Cardiac septum (tissue), 1 donor: ENCODE results near the gene COLGALT1. TPM values are rescaled to one million over a fixed set of nuclear protein-coding genes. Genes with fewer than 3 reads are reported as not detected.
"Not testable (repeated sequence)": the region's sequence is repeated elsewhere in the genome, so short reads cannot be mapped to it uniquely, and the experiment has no call there.

Experiments
- DNase-seq: peaks from one replicate; pipeline ENCODE4 v3.0.0-alpha.2; 2020; ENCODE audit warnings: low spot score
- intact Hi-C: fragments of 100-400 bp; cut with DNase I; formaldehyde crosslinking; loops from one replicate; pipeline ENCODE4 v1.14.0; 2022
- long read RNA-seq: library from polyadenylated mRNA; unstranded; transcript quantifications from one replicate; pipeline ENCODE4 v2.0.0, GENCODE V29; 2021
- total RNA-seq: library from RNA; stranded (reverse); fragmentation: NEBNext Ultra II Directional; extraction: Animal tissue kit (Norgen Biotek cat#: 25700); gene quantifications from one replicate; pipeline ENCODE4 v1.2.1, GENCODE V29; 2021
- donor health status: DM: no; HTN: no; CAD: no.

COLGALT1 gene
- total RNA-seq = 41.1 TPM
- long read RNA-seq, transcript COLGALT1-202 (2 exons, 2,941 nt) = minor isoform, 11 of 50 reads
- long read RNA-seq, transcript COLGALT1-201 (12 exons, 3,704 nt) = major isoform, 21 of 50 reads
- long read RNA-seq, partial matches to known transcripts = 7 of 50 reads
- long read RNA-seq, other reads (novel, unspliced or antisense) = 11 of 50 reads

DNA sequence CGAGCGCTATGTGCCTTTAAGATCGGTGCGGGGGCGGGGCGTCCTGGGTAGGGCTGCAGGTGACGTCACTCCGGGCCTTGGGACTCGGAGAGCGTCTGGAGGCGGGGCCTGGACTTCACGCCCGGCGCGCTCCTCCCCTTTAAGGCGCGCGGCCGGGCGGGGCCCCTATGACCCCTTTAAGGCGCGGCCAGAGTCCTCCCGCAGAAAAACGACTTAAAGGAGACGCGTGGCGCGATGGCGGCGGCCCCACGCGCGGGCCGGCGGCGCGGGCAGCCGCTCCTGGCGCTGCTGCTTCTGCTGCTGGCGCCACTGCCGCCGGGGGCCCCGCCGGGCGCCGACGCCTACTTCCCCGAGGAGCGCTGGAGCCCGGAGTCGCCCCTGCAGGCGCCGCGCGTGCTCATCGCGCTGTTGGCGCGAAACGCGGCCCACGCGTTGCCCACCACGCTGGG lies at the start of gene COLGALT1:
Gene COLGALT1, plus strand, starts transcription at position 170 of the 449 bp plus-strand sequence. Its CDS starts 65 bp downstream, at position 235.
- intact Hi-C loops = loop anchor here (2.0 kb wide), 1 partner anchor 43 kb away; no protein-coding TSS in a partner anchor
- DNase-seq = peak; percentile 99

DNA sequence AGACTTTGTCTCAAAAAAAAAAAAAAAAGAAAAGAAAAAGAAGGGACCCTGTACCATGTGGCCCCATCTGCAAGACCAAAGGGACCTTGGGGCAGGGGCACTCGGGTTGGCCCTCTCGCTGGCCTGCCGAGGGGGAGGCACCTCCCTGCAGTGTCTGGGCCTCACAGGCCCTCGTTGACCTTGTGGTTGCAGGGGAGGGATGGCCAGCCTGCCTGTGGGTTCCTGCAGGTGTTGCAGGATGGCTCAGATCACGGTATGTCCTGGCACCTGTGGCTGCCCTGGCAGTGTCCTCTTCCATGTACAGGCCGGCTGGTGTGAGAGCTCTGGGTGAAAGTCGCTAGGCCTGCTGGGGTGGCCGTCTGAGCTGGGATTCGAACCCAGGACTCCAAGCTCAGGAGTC lies 48.7 kb upstream of the COLGALT1 start:
- intact Hi-C loops = no loop called here
- no peak for DNase-seq

DNA sequence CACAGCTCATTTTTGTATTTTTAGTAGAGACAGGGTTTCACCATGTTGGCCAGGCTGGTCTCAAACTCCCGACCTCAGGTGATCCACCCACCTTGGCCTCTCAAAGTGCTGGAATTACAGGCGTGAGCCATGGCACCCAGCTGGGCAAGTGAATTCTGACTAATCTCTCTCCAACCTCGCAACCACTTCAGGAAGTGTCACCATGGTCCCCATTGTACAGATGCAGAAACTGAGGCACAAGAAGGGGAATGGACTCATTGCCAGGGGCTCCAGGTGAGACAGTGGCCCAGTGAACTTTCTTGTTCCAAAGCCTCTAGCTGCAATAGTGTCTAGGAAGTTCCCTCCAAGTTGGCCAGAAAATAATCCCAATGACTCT lies 46.9 kb upstream of the COLGALT1 start:
- DNase-seq, intact Hi-C loops: not testable (repeated sequence)

DNA sequence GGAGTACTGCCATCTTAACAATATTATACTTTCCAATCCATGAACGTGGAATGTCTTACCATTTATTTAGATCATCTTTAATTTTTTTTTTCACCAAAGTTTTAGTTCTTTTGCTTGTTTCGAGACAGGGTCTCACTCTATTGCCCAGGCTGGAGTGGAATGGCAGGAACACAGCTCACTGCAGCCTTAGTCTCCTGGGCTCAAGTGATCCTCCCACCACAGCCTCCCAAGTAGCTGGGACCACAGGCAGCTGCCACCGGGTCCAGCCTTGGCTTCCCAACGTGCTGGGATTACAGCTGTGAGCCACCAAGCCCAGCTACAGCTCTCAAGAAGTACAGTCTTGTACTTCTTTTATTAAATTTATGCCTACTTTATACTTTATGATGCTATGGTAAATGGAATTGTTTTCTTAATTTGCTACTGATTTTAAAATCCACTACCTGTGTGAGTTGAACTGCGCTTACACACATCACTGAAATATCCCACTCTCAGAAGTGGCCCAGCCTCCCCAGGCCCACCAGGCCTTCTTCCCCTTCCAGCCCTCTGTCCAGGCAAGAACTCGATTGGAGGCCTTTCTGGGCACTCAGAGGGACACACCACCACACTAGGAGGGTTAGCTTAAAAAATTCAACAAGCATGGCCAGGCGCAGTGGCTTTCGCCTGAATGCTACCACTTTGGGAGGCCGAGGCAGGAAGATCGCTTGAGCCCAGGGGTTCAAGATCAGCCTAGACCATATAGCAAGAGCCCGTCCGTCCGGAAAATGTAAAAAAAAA lies 45.0 kb upstream of the COLGALT1 start:
- DNase-seq = no peak
- intact Hi-C loops = no loop called here

DNA sequence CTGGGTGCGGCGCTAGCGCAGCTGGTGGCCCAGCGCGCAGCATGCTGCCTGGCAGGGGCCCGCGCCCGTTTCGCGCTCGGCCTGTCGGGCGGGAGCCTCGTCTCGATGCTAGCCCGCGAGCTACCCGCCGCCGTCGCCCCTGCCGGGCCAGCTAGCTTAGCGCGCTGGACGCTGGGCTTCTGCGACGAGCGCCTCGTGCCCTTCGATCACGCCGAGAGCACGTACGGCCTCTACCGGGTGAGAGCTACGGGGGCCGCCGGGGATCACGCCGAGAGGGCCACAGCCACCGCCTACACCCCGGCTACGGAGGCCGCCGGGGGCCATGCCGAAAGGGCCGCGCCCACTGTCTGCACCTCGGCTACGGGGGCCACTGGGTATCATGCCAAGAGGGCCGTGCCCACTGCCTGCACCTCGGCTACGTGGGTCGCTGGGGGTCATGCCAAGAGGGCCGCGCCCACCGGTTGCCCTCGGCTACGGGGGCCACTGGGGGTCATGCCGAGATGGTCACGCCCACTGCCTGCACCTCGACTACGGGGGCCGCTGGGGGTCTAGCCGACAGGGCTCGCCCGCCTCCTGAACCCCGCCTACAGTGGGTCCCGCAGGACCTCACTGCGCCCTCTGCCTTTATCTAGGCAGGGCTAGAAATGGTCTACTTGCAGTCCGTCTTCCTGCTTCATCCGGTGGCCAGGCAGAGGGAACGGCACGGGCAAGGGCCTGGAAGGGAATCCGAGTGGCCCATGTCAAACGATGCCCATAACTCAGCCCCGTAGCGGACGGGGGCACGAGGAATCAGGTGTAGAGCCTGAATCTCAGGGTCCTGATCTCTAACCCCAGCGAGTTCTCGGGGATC lies 43.5 kb upstream of the COLGALT1 start:
- intact Hi-C loops = loop anchor here (2.0 kb wide), 1 partner anchor 43 kb away; the partner anchor contains the start of gene COLGALT1
- peak; percentile 94 for DNase-seq

DNA sequence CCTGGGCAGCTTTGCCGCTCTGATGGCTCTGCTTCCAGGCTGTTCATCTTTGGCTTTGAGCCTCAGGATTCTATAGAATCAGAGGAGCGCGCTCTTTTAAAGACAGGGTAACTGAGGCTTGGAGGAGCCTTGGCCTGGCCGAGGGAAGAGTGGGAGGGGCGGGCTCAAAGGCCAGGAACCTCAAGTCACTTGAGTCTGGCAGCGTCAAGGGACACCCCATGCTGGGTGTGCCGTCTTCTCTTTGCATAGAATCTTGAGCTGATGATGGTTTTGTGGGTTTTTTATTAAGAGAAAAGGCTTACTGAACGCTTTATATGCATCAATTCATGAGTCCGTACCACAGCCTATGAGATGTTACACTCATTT lies 42.9 kb upstream of the COLGALT1 start:
- intact Hi-C loops = loop anchor here (2.0 kb wide), 1 partner anchor 42 kb away; the partner anchor contains the start of gene COLGALT1
- DNase-seq = no peak

DNA sequence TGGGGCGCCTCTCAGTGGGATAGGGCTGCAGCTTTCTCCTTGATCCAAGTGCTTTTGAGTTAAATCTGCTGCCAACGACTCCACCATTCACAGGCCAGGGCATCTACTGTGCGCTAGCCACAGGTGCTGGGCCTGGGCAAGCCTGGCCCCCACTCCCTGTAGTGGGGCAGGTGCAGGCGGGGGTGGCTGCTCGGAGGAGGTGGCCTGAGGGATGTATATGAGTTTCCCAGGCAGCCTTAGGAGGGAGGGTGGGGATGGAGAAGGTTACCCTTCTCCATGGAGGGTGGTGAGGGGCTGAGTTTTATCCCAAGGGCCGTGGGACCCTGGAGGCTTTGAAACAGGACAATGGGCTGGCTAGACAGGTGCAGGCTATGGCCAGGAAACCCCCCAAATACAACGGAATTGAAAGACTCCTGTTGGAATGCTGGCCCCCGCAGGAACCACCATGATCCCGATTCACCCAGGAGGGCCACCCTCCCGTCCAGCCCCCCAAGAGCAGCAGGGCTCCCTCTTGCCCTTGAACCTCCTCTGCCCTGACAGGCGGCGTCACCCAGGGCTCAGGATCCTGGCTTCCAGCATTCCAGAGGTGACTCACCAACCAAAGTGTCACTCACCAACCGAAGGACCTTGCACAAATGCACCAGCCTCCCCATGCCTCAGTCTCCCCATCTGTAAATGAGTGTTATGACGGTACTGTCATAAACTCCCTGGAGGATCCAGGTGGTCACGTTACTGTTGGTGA lies 39.9 kb upstream of the COLGALT1 start:
- intact Hi-C loops = no loop called here
- DNase-seq = no peak

DNA sequence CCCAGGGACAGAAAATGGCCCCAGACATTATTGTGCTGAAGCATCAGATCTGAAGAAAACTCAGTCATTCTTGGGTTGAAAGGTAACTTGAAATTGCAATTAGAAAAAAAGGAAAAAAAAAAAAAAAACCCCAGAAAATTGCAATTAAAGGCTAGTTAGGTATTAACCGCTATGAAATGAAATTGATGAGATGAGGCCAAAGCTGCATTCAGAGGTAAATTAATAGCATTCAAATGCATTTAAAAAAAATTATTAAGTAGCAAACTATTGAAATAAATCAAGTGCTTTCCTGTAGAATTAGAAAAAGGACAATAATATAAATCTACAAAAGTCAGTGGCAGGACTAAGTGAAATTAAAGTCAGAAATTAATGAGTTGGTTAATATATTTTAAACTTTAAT lies 37.6 kb upstream of the COLGALT1 start:
- DNase-seq = no peak
- intact Hi-C loops = no loop called here

DNA sequence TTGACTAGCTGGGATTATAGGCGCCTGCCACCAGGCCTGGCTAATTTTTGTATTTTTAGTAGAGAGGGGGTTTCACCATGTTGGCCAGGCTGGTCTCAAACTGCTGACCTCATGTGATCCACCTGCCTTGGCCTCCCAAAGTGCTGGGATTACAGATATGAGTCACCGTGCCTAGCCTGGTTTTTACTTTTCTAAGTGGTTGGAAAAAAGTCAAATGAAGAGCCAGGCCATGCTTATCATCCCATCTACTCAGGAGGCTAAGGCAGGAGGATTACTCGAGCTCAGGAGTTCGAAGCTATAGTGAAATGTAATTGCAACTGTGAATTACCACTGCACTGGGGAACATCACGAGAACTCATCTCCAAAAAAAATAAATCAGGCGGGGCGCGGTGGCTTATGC lies 36.8 kb upstream of the COLGALT1 start:
- intact Hi-C loops, DNase-seq: not testable (repeated sequence)

DNA sequence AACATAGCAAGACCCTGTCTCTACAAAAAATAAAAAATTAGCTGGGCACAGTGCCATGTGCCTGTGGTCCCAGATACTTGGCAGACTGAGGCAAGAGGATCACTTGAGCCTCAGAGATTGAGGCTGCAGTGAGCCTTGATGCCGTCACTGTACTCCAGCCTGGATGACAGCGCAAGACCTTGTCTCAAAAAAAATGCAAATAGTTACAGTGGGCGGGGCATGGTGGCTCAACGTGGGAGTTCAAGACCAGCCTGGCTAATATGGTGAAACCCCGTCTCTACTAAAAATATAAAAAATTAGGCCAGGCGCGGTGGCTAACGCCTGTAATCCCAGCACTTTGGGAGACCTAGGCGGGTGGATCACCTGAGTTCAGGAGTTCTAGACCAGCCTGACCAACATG lies 35.5 kb upstream of the COLGALT1 start:
- intact Hi-C loops = no loop called here
- DNase-seq = no peak

DNA sequence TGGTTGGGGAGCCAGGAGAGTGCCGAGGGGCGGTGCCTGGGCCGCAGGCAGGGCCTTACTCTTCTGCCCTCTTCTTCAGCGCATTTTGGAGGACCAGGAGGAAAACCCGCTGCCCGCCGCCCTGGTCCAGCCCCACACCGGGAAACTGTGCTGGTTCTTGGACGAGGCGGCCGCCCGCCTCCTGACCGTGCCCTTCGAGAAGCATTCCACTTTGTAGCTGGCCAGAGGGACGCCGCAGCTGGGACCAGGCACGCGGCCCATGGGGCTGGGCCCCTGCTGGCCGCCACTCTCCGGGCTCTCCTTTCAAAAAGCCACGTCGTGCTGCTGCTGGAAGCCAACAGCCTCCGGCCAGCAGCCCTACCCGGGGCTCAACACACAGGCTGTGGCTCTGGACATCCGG lies 34.6 kb upstream of the COLGALT1 start:
- DNase-seq = no peak
- intact Hi-C loops = no loop called here

DNA sequence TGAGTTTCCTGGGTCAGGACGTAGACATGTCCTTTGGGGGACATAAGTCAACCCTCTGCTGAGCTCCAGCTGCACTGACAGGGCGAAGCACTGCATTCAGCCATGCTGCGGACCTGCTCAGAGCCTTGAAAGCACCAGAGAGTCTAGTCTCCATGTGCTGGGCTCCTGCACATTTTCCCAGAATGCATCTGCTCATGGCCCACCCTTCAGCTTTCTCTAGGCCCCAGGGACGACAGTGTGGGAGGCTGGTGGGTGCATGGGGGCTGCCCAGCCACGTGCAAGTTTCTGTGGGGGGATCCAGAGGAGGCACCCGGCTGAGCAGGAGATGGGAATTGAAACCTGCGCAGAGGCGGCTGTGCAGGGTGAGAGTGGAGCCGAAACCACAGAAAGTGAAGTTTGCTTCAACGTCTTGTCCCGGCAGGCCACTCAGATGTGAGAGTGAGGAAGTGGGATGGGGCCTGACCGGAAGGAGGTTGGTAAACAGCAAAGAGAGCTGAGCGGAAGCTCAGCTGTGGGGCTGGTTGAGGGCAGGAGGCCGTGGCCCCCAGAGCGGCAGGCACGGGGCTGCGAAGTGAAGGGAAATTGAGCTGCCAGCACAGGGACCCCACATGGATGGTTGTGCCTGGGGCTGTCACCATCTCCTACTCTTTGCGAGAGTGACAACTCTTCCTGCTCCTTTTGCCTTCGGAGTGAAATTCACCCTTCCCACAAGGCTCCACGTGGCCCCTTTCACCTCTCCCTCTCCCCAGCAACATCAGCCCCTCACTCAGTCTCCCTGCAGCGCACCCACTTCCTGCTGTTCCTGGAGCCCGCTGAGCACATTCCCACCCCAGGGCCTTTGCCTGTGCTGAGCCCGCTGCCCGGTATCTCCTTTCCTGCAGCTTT lies 32.2 kb upstream of the COLGALT1 start:
- peak; percentile 91 for DNase-seq
- intact Hi-C loops = no loop called here

DNA sequence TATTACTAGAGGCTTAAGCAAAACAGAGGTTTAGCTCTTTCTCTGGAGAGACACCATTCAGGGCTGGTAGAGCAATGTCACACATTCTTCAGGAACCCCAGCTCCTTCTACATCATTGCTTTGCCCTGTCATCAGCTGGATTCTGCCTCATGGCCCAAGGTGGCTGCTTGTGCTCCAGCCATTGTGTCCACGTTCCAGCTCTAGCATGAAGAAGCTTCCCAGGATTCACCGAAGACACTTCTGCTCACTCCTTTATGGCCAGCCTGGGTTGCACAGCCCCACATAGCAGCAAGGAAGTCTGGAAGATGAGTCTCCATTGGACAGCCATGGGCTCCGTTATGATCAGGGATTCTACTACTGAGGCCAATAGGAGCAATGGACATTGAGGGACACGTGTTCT lies 30.8 kb upstream of the COLGALT1 start:
- intact Hi-C loops = no loop called here
- no peak for DNase-seq

DNA sequence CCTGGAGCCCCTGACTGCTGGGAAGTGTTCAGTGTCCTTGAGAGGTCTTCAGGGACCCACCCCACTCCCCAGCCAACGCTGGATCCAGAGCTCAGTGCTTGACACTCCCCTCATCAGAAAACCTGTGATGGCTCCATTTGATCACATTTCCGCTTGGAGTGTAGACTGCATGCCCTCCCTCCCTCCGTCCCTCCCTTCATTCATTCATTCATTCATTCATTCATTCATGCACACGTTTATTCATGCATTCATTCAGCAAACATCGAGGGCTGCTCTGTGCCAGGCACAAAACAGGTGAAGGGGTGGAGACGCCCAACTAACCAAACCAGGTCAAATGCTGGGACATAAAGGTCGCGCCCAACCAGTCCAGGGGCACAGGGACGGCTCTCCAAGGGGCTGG lies 30.3 kb upstream of the COLGALT1 start:
- DNase-seq = no peak
- intact Hi-C loops = no loop called here

DNA sequence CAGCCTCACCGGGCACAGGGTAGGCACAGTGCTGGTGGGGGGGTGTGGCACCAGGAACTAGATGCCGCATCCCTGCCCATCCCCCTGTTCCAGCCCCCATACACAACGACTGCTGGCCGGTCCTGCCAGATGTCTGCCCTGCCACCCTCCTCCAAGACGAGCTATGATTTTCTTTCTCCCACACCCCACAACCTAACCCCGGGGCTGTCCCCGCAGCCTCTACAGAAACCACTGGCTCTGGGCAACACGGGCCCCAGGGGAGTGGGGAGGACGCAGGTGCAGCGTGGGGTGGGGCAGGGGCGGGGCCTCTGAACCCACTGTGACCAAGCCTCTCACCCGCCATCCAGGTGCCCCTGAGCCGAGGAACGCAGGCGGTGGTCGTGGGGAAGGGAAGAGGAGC lies 28.5 kb upstream of the COLGALT1 start:
- no peak for DNase-seq
- intact Hi-C loops = no loop called here

DNA sequence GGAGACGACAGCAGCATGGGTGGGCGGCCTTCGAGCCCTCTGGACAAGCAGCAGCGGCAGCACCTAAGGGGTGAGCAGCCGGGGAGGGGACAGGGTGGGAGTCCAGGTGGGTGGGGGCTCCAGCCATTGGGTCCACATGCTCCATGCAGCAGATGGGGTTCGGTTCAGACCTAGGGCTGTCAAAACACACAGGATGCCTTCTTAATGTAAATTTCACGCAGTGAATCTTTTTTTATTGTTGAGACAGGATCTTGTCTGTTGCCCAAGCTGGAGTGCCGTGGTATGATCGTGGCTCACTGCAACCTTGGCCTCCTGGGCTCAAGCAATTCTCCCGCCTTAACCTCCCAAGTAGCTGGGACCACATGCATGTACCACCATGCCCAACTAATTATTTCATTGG lies 28.1 kb upstream of the COLGALT1 start:
- intact Hi-C loops = no loop called here
- DNase-seq = no peak

DNA sequence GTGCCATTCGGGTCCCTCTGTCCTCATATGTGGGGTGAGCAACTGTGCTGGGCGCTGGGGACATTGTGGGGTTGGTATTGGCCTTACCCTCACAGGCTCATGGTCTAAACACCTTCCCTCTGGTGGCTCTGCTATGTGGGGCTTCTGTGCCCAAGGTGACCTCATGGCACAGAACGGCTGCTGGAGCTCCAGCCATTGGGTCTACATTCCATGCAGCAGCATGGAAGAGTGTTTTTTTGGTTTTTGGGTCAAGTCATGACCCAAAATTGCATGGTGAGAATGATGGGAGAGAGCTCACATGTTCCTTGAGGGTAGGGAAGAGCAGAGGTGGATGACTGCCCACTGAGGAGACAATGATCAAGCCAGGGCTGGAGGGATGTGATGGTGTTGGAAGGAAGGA lies 26.8 kb upstream of the COLGALT1 start:
- DNase-seq = no peak
- intact Hi-C loops = no loop called here

DNA sequence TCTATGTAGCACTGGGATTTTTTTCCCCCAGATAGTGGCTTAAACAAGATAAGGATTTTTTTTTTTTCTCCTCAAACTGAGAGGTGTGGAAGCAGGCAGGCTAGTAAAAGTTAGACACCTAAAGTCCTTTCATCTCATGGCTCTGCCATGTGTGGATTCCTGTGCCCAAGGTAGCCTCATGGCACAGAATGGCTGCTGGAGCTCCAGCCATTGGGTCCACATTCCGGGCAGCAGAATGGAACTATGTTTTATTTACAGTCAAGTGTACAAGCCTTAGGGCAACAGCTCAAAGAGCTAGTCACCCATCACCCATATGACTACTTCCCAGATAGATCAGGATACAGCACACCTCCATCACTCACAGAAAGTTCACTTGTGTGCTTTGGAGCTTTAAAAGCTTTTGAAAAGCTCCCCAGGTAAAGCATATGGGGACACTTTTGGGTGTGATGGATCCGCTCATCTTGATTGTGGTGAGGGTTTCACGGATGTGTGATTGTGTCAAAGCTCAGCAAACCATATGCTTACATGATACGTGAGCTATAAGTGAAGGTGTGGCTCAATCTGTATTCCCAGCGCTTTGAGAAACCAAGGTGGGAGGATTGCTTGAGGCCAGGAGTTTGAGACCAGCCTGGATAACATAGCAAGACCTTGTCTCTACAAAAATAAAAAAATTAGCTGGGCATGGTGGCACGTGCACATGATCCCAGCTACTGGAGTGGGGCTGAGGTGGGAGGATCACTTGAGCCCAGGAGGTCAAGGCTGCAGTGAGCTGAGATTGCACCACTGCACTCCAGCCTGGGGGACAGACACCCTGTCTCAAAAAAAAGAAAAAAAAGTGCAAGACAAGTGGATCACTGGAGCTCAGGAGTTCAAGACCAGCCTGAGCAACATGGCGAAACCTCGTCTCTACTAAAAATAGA lies 25.9 kb upstream of the COLGALT1 start:
- intact Hi-C loops = no loop called here
- no peak for DNase-seq
